NCI-H2227 treated with DMSO at 0.1 percent for 48 hours (cell line): Measurements from ENCODE around the gene BPIFB4.

Experiments used
- DNase-seq: peaks from one replicate; lab custom pipeline; 2025; lab: John Stamatoyannopoulos, UW

BPIFB4 gene

GRCh38 chr20:33062105-33062824 is 17.2 kb upstream of the BPIFB4 start:
- no peak for DNase-seq

GRCh38 chr20:33062825-33063149 is 16.7 kb upstream of the BPIFB4 start:
- no peak for DNase-seq

- no peak for DNase-seq
Measured at GRCh38 chr20:33063271-33063670, 16.2 kb upstream of the BPIFB4 start.

- no peak for DNase-seq
Measured at GRCh38 chr20:33064572-33065287, 14.7 kb upstream of the BPIFB4 start.

- DNase-seq = no peak
Measured at GRCh38 chr20:33065785-33066184, 13.7 kb upstream of the BPIFB4 start.

GRCh38 chr20:33067806-33068205 is 11.6 kb upstream of the BPIFB4 start:
- no peak for DNase-seq

- DNase-seq = no peak
Measured at GRCh38 chr20:33068251-33068939, 11.0 kb upstream of the BPIFB4 start.

- no peak for DNase-seq
Measured at GRCh38 chr20:33069673-33070072, 9.8 kb upstream of the BPIFB4 start.

- DNase-seq = no peak
Measured at GRCh38 chr20:33070111-33071053, 9.1 kb upstream of the BPIFB4 start.

GRCh38 chr20:33071198-33071597 is 8.2 kb upstream of the BPIFB4 start:
- no peak for DNase-seq

- no peak for DNase-seq
Measured at GRCh38 chr20:33072362-33072761, 7.1 kb upstream of the BPIFB4 start.

GRCh38 chr20:33072813-33073212 is 6.6 kb upstream of the BPIFB4 start:
- no peak for DNase-seq

- no peak for DNase-seq
Measured at GRCh38 chr20:33074675-33075074, 4.8 kb upstream of the BPIFB4 start.

GRCh38 chr20:33075281-33075680 is 4.2 kb upstream of the BPIFB4 start:
- DNase-seq = no peak

GRCh38 chr20:33076662-33077372 is 2.6 kb upstream of the BPIFB4 start:
- no peak for DNase-seq

- no peak for DNase-seq
Measured at GRCh38 chr20:33081411-33082154, 2.1 kb downstream of the BPIFB4 start.

GRCh38 chr20:33082546-33082945 is 3.1 kb downstream of the BPIFB4 start:
- no peak for DNase-seq

GRCh38 chr20:33083544-33084340 is 4.3 kb downstream of the BPIFB4 start:
- DNase-seq = no peak

GRCh38 chr20:33084722-33085121 is 5.3 kb downstream of the BPIFB4 start:
- DNase-seq = no peak
